ENCODE measurements around the gene SFMBT1. TPM values are rescaled to one million over a fixed set of nuclear protein-coding genes. Genes with fewer than 3 reads are reported as not detected.

The SFMBT1 gene
- total and polyA plus RNA-seq, 2 of the 8 experiments (the other 6 are each of a cell fraction or from before 2014, with no cell fraction given) = 8.1 to 16.8 TPM

GRCh38 chr3:53085476-53085875 is 39.6 kb upstream of the SFMBT1 start:
- no peak overlapping the region for H3K4me2 ChIP-seq (ENCODE audit: insufficient read depth in 1 of 2, low read depth in 2 of 2, low read length in 2 of 2)
- no peak overlapping the region for H3K27ac ChIP-seq (ENCODE audit: low read depth, low read length)
- no peak overlapping the region for H3K9ac ChIP-seq (replicated peaks in 1 of 4; ENCODE audit: extremely low read depth in 1 of 4, low read depth in 3 of 4, low read length in 3 of 4)
- no peaks in the 10 kb centered on the region for H3K4me1 ChIP-seq (replicated peaks in 1 of 4; ENCODE audit: control insufficient read depth in 3 of 4, insufficient read depth in 4 of 4, low read length in 3 of 4)
- no peaks in the 10 kb centered on the region for H3K9me3 ChIP-seq (ENCODE audit: insufficient read depth in 2 of 2, low read depth in 1 of 2, low read length in 1 of 2)
- no peak overlapping the region for H4K5ac ChIP-seq (ENCODE audit: insufficient read length, low read depth, low read length)
- H3K79me1 ChIP-seq (ENCODE audit: low read depth, low read length) = no peaks in the 10 kb centered on the region
- no peaks in the 10 kb centered on the region for H3K79me2 ChIP-seq (ENCODE audit: control insufficient read depth in 1 of 2, insufficient read depth in 2 of 2, low read length in 2 of 2)
- no peak overlapping the region for H2AK5ac ChIP-seq (ENCODE audit: low read depth, low read length)
- no peaks in the 10 kb centered on the region for H3K23me2 ChIP-seq (ENCODE audit: low read depth, low read length)
- H2BK120ac ChIP-seq (replicated peaks; ENCODE audit: low read depth, low read length) = no peak overlapping the region
- POLR2A ChIA-PET (ENCODE audit: partially characterized antibody) = interaction anchor here (1.7 kb wide), 1 partner anchor 25 kb away, joined by 4 read pairs; no protein-coding TSS in a partner anchor
- H2BK12ac ChIP-seq (ENCODE audit: low read depth, low read length) = no peak overlapping the region
- DNase-seq (ENCODE audit: low read depth in 1 of 2, low spot score in 2 of 2) (no peak), FAIRE-seq (no peak)
- H3K56ac ChIP-seq (replicated peaks; ENCODE audit: insufficient read length, low read depth, low read length) = no peak overlapping the region
- no peak overlapping the region for H2BK5ac ChIP-seq (ENCODE audit: low read depth, low read length)
- no peak overlapping the region for H4K8ac ChIP-seq (ENCODE audit: extremely low read depth, insufficient read depth, low read length)
- H3K18ac ChIP-seq (ENCODE audit: extremely low read depth, low read length) = no peak overlapping the region
- TF ChIP-seq, protein P1, sequence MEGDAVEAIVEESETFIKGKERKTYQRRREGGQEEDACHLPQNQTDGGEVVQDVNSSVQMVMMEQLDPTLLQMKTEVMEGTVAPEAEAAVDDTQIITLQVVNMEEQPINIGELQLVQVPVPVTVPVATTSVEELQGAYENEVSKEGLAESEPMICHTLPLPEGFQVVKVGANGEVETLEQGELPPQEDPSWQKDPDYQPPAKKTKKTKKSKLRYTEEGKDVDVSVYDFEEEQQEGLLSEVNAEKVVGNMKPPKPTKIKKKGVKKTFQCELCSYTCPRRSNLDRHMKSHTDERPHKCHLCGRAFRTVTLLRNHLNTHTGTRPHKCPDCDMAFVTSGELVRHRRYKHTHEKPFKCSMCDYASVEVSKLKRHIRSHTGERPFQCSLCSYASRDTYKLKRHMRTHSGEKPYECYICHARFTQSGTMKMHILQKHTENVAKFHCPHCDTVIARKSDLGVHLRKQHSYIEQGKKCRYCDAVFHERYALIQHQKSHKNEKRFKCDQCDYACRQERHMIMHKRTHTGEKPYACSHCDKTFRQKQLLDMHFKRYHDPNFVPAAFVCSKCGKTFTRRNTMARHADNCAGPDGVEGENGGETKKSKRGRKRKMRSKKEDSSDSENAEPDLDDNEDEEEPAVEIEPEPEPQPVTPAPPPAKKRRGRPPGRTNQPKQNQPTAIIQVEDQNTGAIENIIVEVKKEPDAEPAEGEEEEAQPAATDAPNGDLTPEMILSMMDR (IDR thresholded peaks at IDR 0.05; ENCODE audit: control extremely low read depth in 1 of 3, insufficient read depth in 1 of 3, low read depth in 1 of 3, low read length in 3 of 3) = no peak
- TF ChIP-seq BACH1 (IDR thresholded peaks at IDR 0.05; ENCODE audit: low read length) (no peak), CREB1 (IDR thresholded peaks at IDR 0.05) (no peak), ATF2 (IDR thresholded peaks at IDR 0.05; ENCODE audit: low read length) (no peak), CBX8 (IDR thresholded peaks at IDR 0.05; ENCODE audit: borderline replicate concordance, low read depth, low read length) (no peak), TAF7 (optimal IDR thresholded peaks at IDR 0.05; ENCODE audit: borderline replicate concordance, low read depth, low read length) (no peak)
- no peak overlapping the region for H3K14ac ChIP-seq (ENCODE audit: insufficient read length)
- CTCF ChIA-PET (ENCODE audit: partially characterized antibody) = no interaction called here
- H3K4ac ChIP-seq (replicated peaks; ENCODE audit: insufficient read length, low read depth, low read length) = no peak overlapping the region
- H3K23ac ChIP-seq (ENCODE audit: insufficient read length) = no peak overlapping the region
- H2AFZ ChIP-seq (ENCODE audit: low read length) = no peak overlapping the region
- no peak overlapping the region for H2BK15ac ChIP-seq (ENCODE audit: low read length)
- H2BK20ac ChIP-seq (ENCODE audit: low read length) = no peak overlapping the region
- no peak overlapping the region for H4K91ac ChIP-seq (replicated peaks; ENCODE audit: insufficient read length, low read length)
- no peaks in the 10 kb centered on the region for H3K27me3 ChIP-seq (replicated peaks in 1 of 4; ENCODE audit: control insufficient read depth in 3 of 4, extremely low read depth in 1 of 4, insufficient read depth in 3 of 4, low read length in 3 of 4)
- H4K20me1 ChIP-seq (replicated peaks in 1 of 2; ENCODE audit: control insufficient read depth in 1 of 2, insufficient read depth in 2 of 2, low read length in 2 of 2) = no peaks in the 10 kb centered on the region
- H3K4me3 ChIP-seq (ENCODE audit: extremely low read depth in 1 of 4, insufficient read depth in 2 of 4, low read depth in 3 of 4, low read length in 4 of 4) = no peak overlapping the region
- 89% methylated on average over 10 of the region's 10 CpGs; no CpG with 5 or more reads in 1 of the 2 experiments for WGBS, 2 experiments (ENCODE audit: extremely low coverage in 1 of 2, insufficient coverage in 1 of 2, insufficient read length in 1 of 2, insufficient replicate concordance in 2 of 2, low coverage in 1 of 2, low lambda C conversion rate in 2 of 2, missing lambda C conversion rate in 1 of 2)
- no peaks in the 10 kb centered on the region for H3K36me3 ChIP-seq (ENCODE audit: control insufficient read depth in 2 of 4, insufficient read depth in 4 of 4, low read length in 3 of 4)
